Naive thymus-derived CD4-positive, alpha-beta T cell (primary cell): ENCODE measurements around the gene GLI3. TPM values are rescaled to one million over a fixed set of nuclear protein-coding genes. Genes with fewer than 3 reads are reported as not detected.

Experiments used
- ATAC-seq: fragments of 150-1000 bp; cut with Tn5 transposase; 2 replicates; pipeline ENCODE4 v1.10.0; 2021; ENCODE audit warnings: mild to moderate bottlenecking, moderate library complexity
- CTCF ChIA-PET: fragments of 350-600 bp; sonication (Branson Sonifier 250); formaldehyde crosslinking; loops from one replicate; lab custom pipeline; 2021; ENCODE audit warnings: antibody characterized with exemption; lab: Charles Lee
- POLR2A ChIA-PET: fragments of 350-600 bp; sonication (Branson Sonifier 250); formaldehyde crosslinking; loops from one replicate; lab custom pipeline; 2021; ENCODE audit warnings: antibody characterized with exemption, inconsistent platforms; lab: Charles Lee
- DNase-seq, 9 donors: peaks; one replicate each; pipeline versions ENCODE4 v3.0.0 to v3.0.0-alpha.2; 2020 to 2022; ENCODE audit warnings: mixed read lengths in 1 of 9
- H3K27ac ChIP-seq: one replicate; pipeline ENCODE4 v1.7.0; 2013; ENCODE audit warnings: mild to moderate bottlenecking, low read depth, low read length, moderate library complexity
- H3K27me3 ChIP-seq, 2 donors: one replicate each; pipeline ENCODE4 v1.7.0; 2013; ENCODE audit warnings: low read length in 2 of 2, mild to moderate bottlenecking in 2 of 2, moderate library complexity in 2 of 2; ENCODE audit not compliant: control insufficient read depth in 2 of 2, insufficient read depth in 2 of 2
- H3K36me3 ChIP-seq, 3 experiments: 1 replicate in 2 of 3; 2 replicates in 1 of 3; pipeline ENCODE4 v1.7.0; 2013; ENCODE audit warnings: low read length in 3 of 3, mild to moderate bottlenecking in 3 of 3, moderate library complexity in 1 of 3; ENCODE audit not compliant: insufficient read depth in 3 of 3, control insufficient read depth in 2 of 3
- H3K4me1 ChIP-seq, 2 donors: one replicate each; pipeline ENCODE4 v1.7.0; 2013; ENCODE audit warnings: low read length in 2 of 2, mild to moderate bottlenecking in 2 of 2, moderate library complexity in 1 of 2; ENCODE audit not compliant: control insufficient read depth in 2 of 2, insufficient read depth in 2 of 2
- H3K4me3 ChIP-seq: 2 replicates; pipeline ENCODE4 v1.7.0; 2013; ENCODE audit warnings: mild to moderate bottlenecking, low read length
- H3K9me3 ChIP-seq, 3 experiments: 1 replicate in 2 of 3; 2 replicates in 1 of 3; pipeline ENCODE4 v1.7.0; 2013; ENCODE audit warnings: low read length in 3 of 3; ENCODE audit not compliant: control insufficient read depth in 2 of 3
- H3K27ac Mint-ChIP-seq, 9 donors: one replicate each; pipeline ENCODE4 v1.8.0; 2020 to 2022; ENCODE audit warnings: mixed read lengths in 9 of 9, mild to moderate bottlenecking in 8 of 9, moderate library complexity in 5 of 9, inconsistent platforms in 2 of 9
- H3K27me3 Mint-ChIP-seq, 5 donors: one replicate each; pipeline ENCODE4 v1.8.0; 2021 to 2022; ENCODE audit warnings: mixed read lengths in 5 of 5, mild to moderate bottlenecking in 1 of 5
- H3K36me3 Mint-ChIP-seq, 5 donors: one replicate each; pipeline ENCODE4 v1.8.0; 2020 to 2022; ENCODE audit warnings: mixed read lengths in 5 of 5, mild to moderate bottlenecking in 3 of 5, inconsistent platforms in 1 of 5
- H3K4me1 Mint-ChIP-seq, 7 donors: one replicate each; pipeline ENCODE4 v1.8.0; 2020 to 2022; ENCODE audit warnings: mixed read lengths in 7 of 7, mild to moderate bottlenecking in 3 of 7, inconsistent platforms in 1 of 7
- H3K4me3 Mint-ChIP-seq, 10 donors: one replicate each; pipeline ENCODE4 v1.8.0; 2020 to 2022; ENCODE audit warnings: mild to moderate bottlenecking in 10 of 10, mixed read lengths in 10 of 10, moderate library complexity in 6 of 10, inconsistent platforms in 2 of 10
- H3K9me3 Mint-ChIP-seq, 11 donors: one replicate each; pipeline ENCODE4 v1.8.0; 2020 to 2022; ENCODE audit warnings: mixed read lengths in 11 of 11, mild to moderate bottlenecking in 4 of 11, inconsistent platforms in 1 of 11, moderate library complexity in 1 of 11
- intact Hi-C, 2 donors: fragments of 100-400 bp; cut with micrococcal nuclease; formaldehyde crosslinking; loops; one replicate each; pipeline ENCODE4 v1.15.1; 2023
- polyA plus RNA-seq, 2 donors: library from polyadenylated mRNA; unstranded; fragments of 300-500 nt; fragmentation: Illumina TruSeq; gene quantifications; one replicate each; pipeline ENCODE4 v1.2.3, GENCODE V29; 2021
- total RNA-seq, 6 experiments: library from RNA in 5 of 6; stranded (reverse) in 5 of 6; gene quantifications; 1 replicate in 5 of 6; 2 replicates in 1 of 6; pipeline ENCODE4 v1.2.3 and lab custom pipeline; 2021 to 2026

Gene GLI3
- total and polyA plus RNA-seq, 7 experiments from 2014 or later, result 0.32 to 0.95 (median 0.54) TPM; not detected in 4

DNA sequence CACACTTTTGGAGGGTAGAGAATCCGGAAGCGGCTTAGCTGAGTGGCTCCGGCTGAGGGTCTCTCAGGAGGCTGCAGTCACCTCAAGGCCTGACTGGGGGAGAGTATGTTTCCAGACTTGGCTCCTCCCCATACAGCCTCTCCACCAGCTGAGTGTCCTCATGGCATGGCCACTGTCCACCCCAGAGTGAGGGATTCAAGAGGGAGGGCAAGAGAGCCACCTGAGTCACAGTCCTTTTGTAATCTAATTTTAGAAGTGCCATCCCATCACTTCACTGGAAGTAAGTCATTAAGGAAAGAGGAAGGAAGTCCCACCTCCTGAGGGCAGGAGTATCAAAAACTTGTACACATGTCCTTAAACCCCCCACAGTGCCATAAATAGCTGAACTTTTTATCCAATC lies 134.0 kb downstream of the GLI3 start:
- Histone ChIP-seq H3K27me3 (no peaks in the 10 kb centered on the region), H3K27ac (no peak overlapping the region), H3K9me3 (no peaks in the 10 kb centered on the region), H3K4me1 (no peaks in the 10 kb centered on the region), H3K36me3 (no peaks in the 10 kb centered on the region), H3K4me3 (no peak overlapping the region)
- CTCF ChIA-PET, result no interaction called here
- POLR2A ChIA-PET, result no interaction called here
- intact Hi-C loops, result no loop called here
- H3K27me3 Mint-ChIP-seq, result peaks cover 0 to 9% (median 6%) of the 10 kb centered on the region in 5 donors
- no peak for DNase-seq
- H3K9me3 Mint-ChIP-seq, result peaks cover 0 to 2% (median 0%) of the 10 kb centered on the region in 11 donors
- no peak overlapping the region for H3K4me3 Mint-ChIP-seq
- H3K36me3 Mint-ChIP-seq, result no peaks in the 10 kb centered on the region
- no peak for ATAC-seq
- no peak overlapping the region for H3K27ac Mint-ChIP-seq
- H3K4me1 Mint-ChIP-seq, result no peaks in the 10 kb centered on the region

DNA sequence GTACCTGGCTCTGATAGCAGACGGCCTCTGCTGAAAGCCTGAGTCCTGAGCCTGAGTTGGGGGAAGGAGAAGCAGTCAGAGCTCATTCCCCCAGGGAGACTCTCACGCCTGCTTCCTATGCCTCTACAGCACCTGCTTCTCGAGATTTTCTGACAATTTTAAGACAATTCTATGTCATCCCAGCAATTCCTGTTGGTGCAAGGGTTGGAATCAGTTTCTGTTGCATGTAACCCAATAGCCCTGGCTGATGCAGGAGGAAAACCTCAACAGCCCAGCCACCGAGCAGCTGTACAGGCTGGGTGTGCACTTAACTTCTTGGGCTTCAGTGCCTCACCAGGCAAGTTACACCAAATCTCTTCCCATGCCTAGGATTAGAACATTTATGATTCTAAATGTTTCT lies 134.7 kb downstream of the GLI3 start:
- Histone ChIP-seq H3K9me3 (no peaks in the 10 kb centered on the region), H3K4me1 (no peaks in the 10 kb centered on the region), H3K36me3 (no peaks in the 10 kb centered on the region), H3K4me3 (no peak overlapping the region), H3K27ac (no peak overlapping the region), H3K27me3 (no peaks in the 10 kb centered on the region)
- Mint-ChIP-seq H3K9me3 (peaks cover 0 to 2% (median 0%) of the 10 kb centered on the region in 11 donors), H3K36me3 (no peaks in the 10 kb centered on the region), H3K4me1 (no peaks in the 10 kb centered on the region), H3K4me3 (no peak overlapping the region), H3K27me3 (peaks cover 0 to 6% (median 3%) of the 10 kb centered on the region in 5 donors), H3K27ac (no peak overlapping the region)
- CTCF ChIA-PET, result no interaction called here
- intact Hi-C loops, result no loop called here
- DNase-seq (no peak), ATAC-seq (no peak)
- POLR2A ChIA-PET, result no interaction called here

DNA sequence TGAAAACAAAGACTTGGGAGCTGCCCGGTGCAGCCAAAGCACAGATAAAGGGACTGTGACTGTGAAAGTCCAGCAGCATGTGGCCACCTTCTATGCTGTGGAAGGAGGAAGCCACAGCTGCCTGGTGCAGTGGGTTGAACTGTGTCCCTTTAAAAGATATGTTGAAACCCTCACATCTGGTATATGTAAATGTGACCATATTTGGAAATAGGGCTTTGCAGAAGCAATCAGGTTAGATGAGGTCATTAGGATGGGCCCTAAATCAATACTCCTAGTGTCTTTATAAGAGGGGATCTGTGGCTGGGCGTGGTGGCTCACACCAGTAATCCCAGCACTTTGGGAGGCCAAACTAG lies 136.9 kb downstream of the GLI3 start:
- H3K4me3 ChIP-seq, result no peak overlapping the region
- H3K4me1 ChIP-seq, result no peaks in the 10 kb centered on the region
- H3K27ac ChIP-seq, result no peak overlapping the region
- H3K9me3 ChIP-seq, result no peaks in the 10 kb centered on the region
- Mint-ChIP-seq H3K4me3 (no peak overlapping the region), H3K27ac (no peak overlapping the region), H3K27me3 (peaks cover 0 to 6% (median 5%) of the 10 kb centered on the region in 5 donors), H3K36me3 (no peaks in the 10 kb centered on the region), H3K4me1 (peaks cover 0 to 2% (median 0%) of the 10 kb centered on the region in 7 donors), H3K9me3 (peaks cover 0 to 5% (median 0%) of the 10 kb centered on the region in 11 donors)
- DNase-seq (no peak), ATAC-seq (no peak)
- H3K27me3 ChIP-seq, result no peaks in the 10 kb centered on the region
- POLR2A ChIA-PET, result no interaction called here
- no peaks in the 10 kb centered on the region for H3K36me3 ChIP-seq
- CTCF ChIA-PET, result no interaction called here
- intact Hi-C loops, result no loop called here

DNA sequence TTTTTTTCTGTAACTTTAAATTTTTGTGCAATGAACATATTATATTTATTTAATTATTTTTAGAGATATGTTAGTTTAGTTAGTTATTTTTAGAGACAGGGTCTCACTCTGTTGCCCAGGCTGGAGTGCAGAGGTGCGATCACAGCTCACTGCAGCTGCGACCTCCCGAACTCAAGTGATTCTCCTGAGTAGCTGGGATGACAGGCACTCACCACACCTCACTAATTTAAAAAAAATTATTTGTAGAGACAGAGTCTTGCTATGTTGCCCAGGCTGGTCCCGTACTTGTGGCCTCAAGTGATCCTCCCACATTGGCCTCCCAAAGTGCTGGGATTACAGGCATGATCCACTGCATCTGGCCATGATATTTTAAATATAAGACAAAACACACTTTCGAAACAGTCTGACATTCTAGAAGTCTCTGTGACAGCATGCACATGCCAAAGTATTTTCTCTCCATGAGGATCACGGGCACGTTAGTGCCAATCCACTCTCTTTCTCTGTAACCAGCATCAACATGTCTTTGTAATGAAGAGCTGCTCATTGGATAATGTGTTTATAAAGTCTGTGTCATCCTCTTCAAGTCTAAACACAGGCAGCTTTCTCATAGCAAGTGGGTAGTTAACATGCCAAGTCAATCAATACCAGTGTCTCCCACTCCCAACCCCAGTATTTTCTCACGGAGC lies 137.4 kb downstream of the GLI3 start:
- CTCF ChIA-PET, result no interaction called here
- intact Hi-C loops, result no loop called here
- no peak for ATAC-seq

DNA sequence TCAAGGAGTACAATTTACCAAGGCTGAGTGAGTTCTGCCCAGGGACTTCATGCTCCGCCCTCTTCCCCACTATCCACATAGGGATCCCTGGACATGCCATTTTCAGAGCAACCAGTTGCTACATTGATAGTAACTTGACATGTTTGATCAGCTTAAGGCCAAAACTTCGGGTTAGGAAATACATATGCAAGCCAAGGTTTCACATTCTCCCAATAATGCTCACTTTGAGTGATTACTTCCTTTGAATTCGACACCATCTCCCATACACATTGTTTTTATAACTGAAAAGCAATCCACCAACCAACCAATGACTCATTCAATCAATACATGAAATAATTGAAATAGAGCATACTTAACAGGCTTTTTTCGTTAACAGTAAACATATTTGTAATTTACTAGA lies 137.9 kb downstream of the GLI3 start:
- no peaks in the 10 kb centered on the region for H3K4me1 ChIP-seq
- ATAC-seq, result no peak
- H3K4me3 Mint-ChIP-seq, result no peak overlapping the region
- peaks cover 0 to 6% (median 5%) of the 10 kb centered on the region in 5 donors for H3K27me3 Mint-ChIP-seq
- peaks cover 0 to 5% (median 0%) of the 10 kb centered on the region in 11 donors for H3K9me3 Mint-ChIP-seq
- ChIA-PET POLR2A (no interaction called here), CTCF (no interaction called here)
- no peaks in the 10 kb centered on the region for H3K27me3 ChIP-seq
- H3K4me1 Mint-ChIP-seq, result peaks cover 0 to 3% (median 0%) of the 10 kb centered on the region in 7 donors
- no peak for DNase-seq
- intact Hi-C loops, result no loop called here
- H3K9me3 ChIP-seq, result no peaks in the 10 kb centered on the region
- H3K27ac Mint-ChIP-seq, result no peak overlapping the region
- H3K27ac ChIP-seq, result no peak overlapping the region
- H3K36me3 Mint-ChIP-seq, result no peaks in the 10 kb centered on the region
- H3K36me3 ChIP-seq, result no peaks in the 10 kb centered on the region
- H3K4me3 ChIP-seq, result no peak overlapping the region

More for the DNA sequence above, 137.4 kb downstream of the GLI3 start:
- no peak overlapping the region for H3K4me3 Mint-ChIP-seq
- H3K9me3 Mint-ChIP-seq, result peaks cover 0 to 5% (median 0%) of the 10 kb centered on the region in 11 donors
- peaks cover 0 to 3% (median 0%) of the 10 kb centered on the region in 7 donors for H3K4me1 Mint-ChIP-seq
- DNase-seq, result no peak
- POLR2A ChIA-PET, result no interaction called here
- peaks cover 0 to 6% (median 5%) of the 10 kb centered on the region in 5 donors for H3K27me3 Mint-ChIP-seq
- H3K27ac ChIP-seq, result no peak overlapping the region
- no peak overlapping the region for H3K4me3 ChIP-seq
- H3K9me3 ChIP-seq, result no peaks in the 10 kb centered on the region
- H3K27me3 ChIP-seq, result no peaks in the 10 kb centered on the region
- H3K27ac Mint-ChIP-seq, result no peak overlapping the region
- no peaks in the 10 kb centered on the region for H3K4me1 ChIP-seq
- H3K36me3 Mint-ChIP-seq, result no peaks in the 10 kb centered on the region
- H3K36me3 ChIP-seq, result no peaks in the 10 kb centered on the region

DNA sequence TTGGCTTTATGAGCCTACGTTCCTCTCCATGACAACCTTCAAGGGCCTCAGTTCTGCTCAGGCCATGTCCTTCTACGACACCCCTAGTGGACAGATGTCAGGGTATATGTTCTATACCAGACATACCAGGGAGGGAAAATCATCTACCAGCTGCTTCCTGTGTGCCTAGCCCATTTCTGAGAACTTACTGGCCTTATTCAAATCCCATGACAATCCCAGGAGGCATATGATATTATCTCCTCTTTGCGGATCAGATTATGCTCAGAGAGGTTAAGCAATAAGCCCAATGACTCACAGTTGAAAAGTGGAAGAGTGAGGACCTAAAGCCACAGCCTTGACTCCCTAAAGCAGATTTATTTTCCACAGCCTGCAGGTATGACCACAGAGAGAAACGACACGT lies 139.3 kb downstream of the GLI3 start:
- Mint-ChIP-seq H3K4me1 (peaks cover 0 to 3% (median 0%) of the 10 kb centered on the region in 7 donors), H3K27me3 (peaks cover 0 to 6% (median 4%) of the 10 kb centered on the region in 5 donors), H3K27ac (no peak overlapping the region), H3K36me3 (no peaks in the 10 kb centered on the region), H3K9me3 (peaks cover 0 to 5% (median 0%) of the 10 kb centered on the region in 11 donors), H3K4me3 (no peak overlapping the region)
- intact Hi-C loops, result no loop called here
- ATAC-seq (no peak), DNase-seq (no peak)
- Histone ChIP-seq H3K27me3 (no peaks in the 10 kb centered on the region), H3K4me3 (no peak overlapping the region), H3K4me1 (no peaks in the 10 kb centered on the region), H3K27ac (no peak overlapping the region), H3K36me3 (no peaks in the 10 kb centered on the region), H3K9me3 (no peaks in the 10 kb centered on the region)
- CTCF ChIA-PET, result no interaction called here
- POLR2A ChIA-PET, result no interaction called here
